Astrocyte (in vitro differentiated cells and primary cell): ENCODE measurements around the gene HNRNPK. TPM values are rescaled to one million over a fixed set of nuclear protein-coding genes. Genes with fewer than 3 reads are reported as not detected.

Experiments used
- DNase-seq: peaks from one replicate; pipeline ENCODE4 v3.0.0-alpha.2; 2010; ENCODE audit warnings: low read depth
- FAIRE-seq: peaks from 2 replicates; lab custom pipeline; 2011; peaks lifted over from hg19 to GRCh38; lab: Jason Lieb, UNC
- H2AFZ ChIP-seq: 2 replicates; pipeline ENCODE4 v1.6.0; 2012; ENCODE audit warnings: low read depth, low read length, inconsistent platforms
- H3K27ac ChIP-seq: 2 replicates; pipeline ENCODE4 v1.5.1; 2011; ENCODE audit warnings: low read depth, low read length, inconsistent platforms
- H3K27me3 ChIP-seq: 2 replicates; pipeline ENCODE4 v1.6.0; 2011; ENCODE audit warnings: low read length, inconsistent platforms; ENCODE audit not compliant: insufficient read depth
- H3K36me3 ChIP-seq: 2 replicates; pipeline ENCODE4 v1.5.1; 2011; ENCODE audit warnings: low read length, inconsistent platforms; ENCODE audit not compliant: insufficient read depth
- H3K4me1 ChIP-seq: 2 replicates; pipeline ENCODE4 v1.5.1; 2011; ENCODE audit warnings: low read length, inconsistent platforms; ENCODE audit not compliant: insufficient read depth
- H3K4me2 ChIP-seq: 2 replicates; pipeline ENCODE4 v1.6.0; 2012; ENCODE audit warnings: low read length, inconsistent platforms
- H3K4me3 ChIP-seq: 2 replicates; pipeline ENCODE4 v1.5.1; 2011; ENCODE audit warnings: low read depth, mild to moderate bottlenecking, low read length, inconsistent platforms; ENCODE audit not compliant: insufficient read depth
- H3K79me2 ChIP-seq: 2 replicates; pipeline ENCODE4 v1.6.0; 2012; ENCODE audit warnings: mild to moderate bottlenecking, low read length, inconsistent platforms; ENCODE audit not compliant: insufficient read depth
- H3K9ac ChIP-seq: 2 replicates; pipeline ENCODE4 v1.6.0; 2012; ENCODE audit warnings: mild to moderate bottlenecking, low read length, inconsistent platforms
- H3K9me3 ChIP-seq: 2 replicates; pipeline ENCODE4 v1.5.1; 2012; ENCODE audit warnings: low read depth, mild to moderate bottlenecking, low read length, inconsistent platforms; ENCODE audit not compliant: insufficient read depth
- H4K20me1 ChIP-seq: 2 replicates; pipeline ENCODE4 v1.6.0; 2012; ENCODE audit warnings: low read length, inconsistent platforms; ENCODE audit not compliant: insufficient read depth
- H3K27ac Mint-ChIP-seq: one replicate; pipeline ENCODE4 v1.8.0; 2021; ENCODE audit warnings: mild to moderate bottlenecking, mixed read lengths; ENCODE audit not compliant: unreplicated experiment
- H3K27me3 Mint-ChIP-seq: one replicate; pipeline ENCODE4 v1.8.0; 2021; ENCODE audit warnings: low read depth, mixed read lengths; ENCODE audit not compliant: unreplicated experiment
- H3K36me3 Mint-ChIP-seq: one replicate; pipeline ENCODE4 v1.8.0; 2021; ENCODE audit warnings: low read depth, mixed read lengths; ENCODE audit not compliant: unreplicated experiment
- H3K4me1 Mint-ChIP-seq: one replicate; pipeline ENCODE4 v1.8.0; 2021; ENCODE audit warnings: low read depth, mixed read lengths; ENCODE audit not compliant: unreplicated experiment
- H3K4me3 Mint-ChIP-seq: one replicate; pipeline ENCODE4 v1.8.0; 2021; ENCODE audit warnings: mild to moderate bottlenecking, moderate library complexity, mixed read lengths; ENCODE audit not compliant: unreplicated experiment
- H3K9me3 Mint-ChIP-seq: one replicate; pipeline ENCODE4 v1.8.0; 2021; ENCODE audit warnings: mild to moderate bottlenecking, mixed read lengths; ENCODE audit not compliant: unreplicated experiment
- EZH2 ChIP-seq: IDR thresholded peaks from 2 replicates; pipeline ENCODE4 v1.6.1; 2012; ENCODE audit warnings: mild to moderate bottlenecking, low read length, inconsistent platforms; ENCODE audit not compliant: insufficient read depth
- total RNA-seq: library from RNA; stranded (reverse); gene quantifications from 2 replicates; pipeline ENCODE4 v1.2.1, GENCODE V29; 2021
- TF ChIP-seq, protein P1 (sequence below): IDR thresholded peaks from 2 replicates; pipeline ENCODE4 v1.5.1; 2011; ENCODE audit warnings: low read depth, mild to moderate bottlenecking, inconsistent platforms, low read length, moderate library complexity; ENCODE audit not compliant: insufficient read depth

The HNRNPK gene
- total RNA-seq, 1 donor from 2014 or later: 511 TPM

DNA sequence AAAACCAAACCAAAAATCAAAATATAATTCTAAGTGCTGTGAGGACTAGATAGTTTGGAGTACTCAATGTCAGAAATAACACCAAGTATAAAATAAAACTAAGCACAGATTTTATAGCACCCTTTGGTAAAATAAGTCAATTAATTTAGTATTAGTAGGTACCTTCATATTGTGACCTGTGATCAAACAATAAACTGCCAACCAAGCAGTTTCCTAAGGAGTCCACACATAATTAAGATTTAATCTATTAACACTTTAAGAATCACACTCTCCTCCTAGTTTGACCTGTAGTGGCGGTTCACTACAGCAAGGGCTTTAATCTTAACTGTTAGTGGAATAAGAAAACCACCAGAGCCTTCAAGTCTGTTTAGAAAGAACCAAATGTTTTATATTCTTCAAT, 2.8 kb downstream of the HNRNPK start:
- H3K27me3 Mint-ChIP-seq: no peaks in the 10 kb centered on the region
- H3K4me3 ChIP-seq: peak overlapping the region; percentile 100
- H3K79me2 ChIP-seq: peaks cover 98% of the 10 kb centered on the region
- H4K20me1 ChIP-seq: peaks cover 71% of the 10 kb centered on the region
- no peak overlapping the region for H2AFZ ChIP-seq
- no peak for TF ChIP-seq EZH2
- TF ChIP-seq, protein P1, sequence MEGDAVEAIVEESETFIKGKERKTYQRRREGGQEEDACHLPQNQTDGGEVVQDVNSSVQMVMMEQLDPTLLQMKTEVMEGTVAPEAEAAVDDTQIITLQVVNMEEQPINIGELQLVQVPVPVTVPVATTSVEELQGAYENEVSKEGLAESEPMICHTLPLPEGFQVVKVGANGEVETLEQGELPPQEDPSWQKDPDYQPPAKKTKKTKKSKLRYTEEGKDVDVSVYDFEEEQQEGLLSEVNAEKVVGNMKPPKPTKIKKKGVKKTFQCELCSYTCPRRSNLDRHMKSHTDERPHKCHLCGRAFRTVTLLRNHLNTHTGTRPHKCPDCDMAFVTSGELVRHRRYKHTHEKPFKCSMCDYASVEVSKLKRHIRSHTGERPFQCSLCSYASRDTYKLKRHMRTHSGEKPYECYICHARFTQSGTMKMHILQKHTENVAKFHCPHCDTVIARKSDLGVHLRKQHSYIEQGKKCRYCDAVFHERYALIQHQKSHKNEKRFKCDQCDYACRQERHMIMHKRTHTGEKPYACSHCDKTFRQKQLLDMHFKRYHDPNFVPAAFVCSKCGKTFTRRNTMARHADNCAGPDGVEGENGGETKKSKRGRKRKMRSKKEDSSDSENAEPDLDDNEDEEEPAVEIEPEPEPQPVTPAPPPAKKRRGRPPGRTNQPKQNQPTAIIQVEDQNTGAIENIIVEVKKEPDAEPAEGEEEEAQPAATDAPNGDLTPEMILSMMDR: no peak
- H3K36me3 Mint-ChIP-seq: peaks cover 21% of the 10 kb centered on the region
- H3K9me3 Mint-ChIP-seq: no peaks in the 10 kb centered on the region
- peaks cover 56% of the 10 kb centered on the region for H3K36me3 ChIP-seq
- H3K27ac Mint-ChIP-seq: no peak overlapping the region
- H3K27me3 ChIP-seq: no peaks in the 10 kb centered on the region
- no peak overlapping the region for H3K27ac ChIP-seq
- no peak for FAIRE-seq
- H3K4me1 Mint-ChIP-seq: peaks cover 30% of the 10 kb centered on the region
- no peaks in the 10 kb centered on the region for H3K4me1 ChIP-seq
- no peaks in the 10 kb centered on the region for H3K9me3 ChIP-seq
- H3K4me2 ChIP-seq: peak overlapping the region; percentile 91
- H3K9ac ChIP-seq: peak overlapping the region; percentile 100
- H3K4me3 Mint-ChIP-seq: peak overlapping the region; percentile 100
- DNase-seq: no peak

DNA sequence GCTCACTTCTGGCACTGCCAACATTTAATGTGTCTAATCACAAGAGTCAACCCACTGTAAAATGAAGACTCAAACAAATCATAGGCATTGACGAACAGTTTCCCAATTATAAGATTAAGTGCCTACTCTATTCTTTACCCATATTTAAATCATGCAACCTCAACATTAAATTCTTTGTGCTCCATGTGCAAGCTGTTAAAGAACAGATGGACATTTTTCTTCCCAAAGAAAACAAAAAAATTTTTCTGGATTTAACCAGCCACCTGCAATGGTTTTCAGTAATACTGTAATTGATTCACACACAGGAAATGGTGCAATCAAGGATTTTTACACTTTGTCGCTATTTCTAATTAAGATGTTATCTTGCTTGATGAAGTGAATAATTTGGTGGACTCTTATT, 3.6 kb downstream of the HNRNPK start:
- H3K4me1 ChIP-seq: no peaks in the 10 kb centered on the region
- peaks cover 29% of the 10 kb centered on the region for H3K36me3 Mint-ChIP-seq
- no peaks in the 10 kb centered on the region for H3K27me3 ChIP-seq
- H3K79me2 ChIP-seq: peaks cover 96% of the 10 kb centered on the region
- peaks cover 80% of the 10 kb centered on the region for H4K20me1 ChIP-seq
- H3K36me3 ChIP-seq: peaks cover 64% of the 10 kb centered on the region
- H3K9ac ChIP-seq: peak overlapping the region; percentile 100
- no peaks in the 10 kb centered on the region for H3K9me3 ChIP-seq
- FAIRE-seq (no peak), DNase-seq (no peak)
- H3K4me1 Mint-ChIP-seq: peaks cover 37% of the 10 kb centered on the region
- H3K4me3 ChIP-seq: no peak overlapping the region
- H3K9me3 Mint-ChIP-seq: no peaks in the 10 kb centered on the region
- H3K27ac Mint-ChIP-seq: no peak overlapping the region
- H2AFZ ChIP-seq: no peak overlapping the region
- no peak overlapping the region for H3K27ac ChIP-seq
- peak overlapping the region; percentile 100 for H3K4me3 Mint-ChIP-seq
- H3K27me3 Mint-ChIP-seq: no peaks in the 10 kb centered on the region
- TF ChIP-seq EZH2: no peak
- TF ChIP-seq, protein P1: no peak
- peak overlapping the region; percentile 91 for H3K4me2 ChIP-seq

DNA sequence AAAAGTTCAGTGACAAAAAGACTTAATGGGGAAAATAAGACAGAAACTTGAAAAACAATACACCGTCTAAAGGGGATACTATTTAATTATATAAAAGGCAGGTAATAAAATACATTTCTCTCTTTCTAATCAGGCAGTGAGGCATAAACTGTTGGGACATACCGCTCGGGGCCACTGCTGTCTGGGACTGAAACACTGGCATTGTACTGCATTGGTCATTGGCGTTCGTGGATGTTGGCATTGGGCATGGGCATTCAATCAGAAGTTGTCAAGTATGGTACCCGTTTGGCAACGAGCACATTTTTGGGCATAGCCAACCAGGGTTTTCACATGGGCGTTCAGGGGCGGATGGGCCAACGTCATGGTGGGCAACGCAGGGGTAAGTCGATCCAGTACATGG, 4.7 kb downstream of the HNRNPK start:
- no peaks in the 10 kb centered on the region for H3K27me3 ChIP-seq
- no peak for DNase-seq
- TF ChIP-seq EZH2: no peak
- TF ChIP-seq, protein P1: no peak
- H3K4me1 ChIP-seq: no peaks in the 10 kb centered on the region
- peaks cover 91% of the 10 kb centered on the region for H3K79me2 ChIP-seq
- no peak overlapping the region for H2AFZ ChIP-seq
- H3K36me3 Mint-ChIP-seq: peaks cover 31% of the 10 kb centered on the region
- H4K20me1 ChIP-seq: peaks cover 90% of the 10 kb centered on the region
- peak overlapping the region; percentile 2 for H3K4me2 ChIP-seq
- no peak for FAIRE-seq
- no peak overlapping the region for H3K4me3 ChIP-seq
- H3K4me3 Mint-ChIP-seq: no peak overlapping the region
- H3K27ac ChIP-seq: no peak overlapping the region
- no peaks in the 10 kb centered on the region for H3K9me3 ChIP-seq
- no peaks in the 10 kb centered on the region for H3K9me3 Mint-ChIP-seq
- H3K4me1 Mint-ChIP-seq: peaks cover 37% of the 10 kb centered on the region
- peaks cover 73% of the 10 kb centered on the region for H3K36me3 ChIP-seq
- no peaks in the 10 kb centered on the region for H3K27me3 Mint-ChIP-seq
- no peak overlapping the region for H3K27ac Mint-ChIP-seq
- H3K9ac ChIP-seq: no peak overlapping the region
